Mucosa of descending colon (tissue), 3 donors: ENCODE data around the gene ZXDA. TPM values are rescaled to one million over a fixed set of nuclear protein-coding genes. Genes with fewer than 3 reads are reported as not detected.
"Not testable (repeated sequence)": the region's sequence is repeated elsewhere in the genome, so short reads cannot be mapped to it uniquely, and the experiment has no call there.

ENCODE experiments used
- ATAC-seq: fragments of 200-7000 bp; cut with Tn5 transposase; one replicate; pipeline ENCODE4 v1.9.1; 2020; ENCODE audit warnings: mild to moderate bottlenecking, moderate library complexity
- DNase-seq, 3 donors: peaks; one replicate each; pipeline ENCODE4 v3.0.0-alpha.2; 2020
- H3K36me3 ChIP-seq: fragments of 200-600 bp; one replicate; pipeline ENCODE4 v1.8.0; 2021; ENCODE audit warnings: low read depth, mild to moderate bottlenecking
- H3K4me1 ChIP-seq: fragments of 200-600 bp; one replicate; pipeline ENCODE4 v1.8.0; 2021; ENCODE audit warnings: low read depth, mild to moderate bottlenecking
- H3K4me3 ChIP-seq: fragments of 200-600 bp; one replicate; pipeline ENCODE4 v1.8.0; 2021; ENCODE audit warnings: mild to moderate bottlenecking
- H3K9me3 ChIP-seq: fragments of 200-600 bp; one replicate; pipeline ENCODE4 v1.8.0; 2021; ENCODE audit warnings: mild to moderate bottlenecking
- CTCF ChIP-seq: fragments of 200-600 bp; IDR thresholded peaks from one replicate; pipeline ENCODE4 v1.8.0; 2022; ENCODE audit warnings: antibody characterized with exemption, mild to moderate bottlenecking
- intact Hi-C, 2 donors: fragments of 100-400 bp; cut with DNase I in 1 of 2; cut with micrococcal nuclease in 1 of 2; formaldehyde crosslinking; loops; one replicate each; pipeline versions ENCODE4 v1.11.0 to v1.11.1; 2022; cut with DNase I, micrococcal nuclease
- total RNA-seq, 3 donors: library from RNA; stranded (reverse); fragmentation: NEBNext Ultra II Directional in 2 of 3; extraction: Animal tissue kit (Norgen Biotek cat#: 25700) in 2 of 3; gene quantifications; one replicate each; pipeline versions ENCODE4 v1.2.1 to v1.2.4, GENCODE V29; 2021 to 2023
- donor health status: DM: no; HTN: no; CAD: no; lungs with moderate emphysema.
- donor health status: DM: no; HTN: no; CAD: no.
- donor health status: DM: no; HTN: yes; CAD: no.

The ZXDA gene
- total RNA-seq, 3 donors from 2014 or later = 3.5 to 6.6 (median 5.5) TPM

GRCh38 chrX:57930051-57930450 is 19.8 kb upstream of the ZXDA start:
- no peaks in the 10 kb centered on the region for H3K36me3 ChIP-seq
- no peak overlapping the region for H3K4me3 ChIP-seq
- no peaks in the 10 kb centered on the region for H3K9me3 ChIP-seq
- H3K4me1 ChIP-seq = no peaks in the 10 kb centered on the region
- no peak for ATAC-seq
- no peak for TF ChIP-seq CTCF
- no peak for DNase-seq
- intact Hi-C loops = no loop called here

- H3K9me3 ChIP-seq = no peaks in the 10 kb centered on the region
- TF ChIP-seq CTCF = no peak
- DNase-seq = peak in 1 of 3 donors; percentile 7
- ATAC-seq = no peak
- intact Hi-C loops = loop anchor here in 1 of 2 donors (10.0 kb wide), 1 partner anchor 105 kb away; no protein-coding TSS in a partner anchor
- no peak overlapping the region for H3K4me3 ChIP-seq
- no peaks in the 10 kb centered on the region for H3K36me3 ChIP-seq
- H3K4me1 ChIP-seq = no peaks in the 10 kb centered on the region
Observed at GRCh38 chrX:57929373-57929772, 19.1 kb upstream of the ZXDA start.

- intact Hi-C loops = loop anchor here in 1 of 2 donors (10.0 kb wide), 1 partner anchor 101 kb away; no protein-coding TSS in a partner anchor
- ATAC-seq = no peak
- TF ChIP-seq CTCF = no peak
- Histone ChIP-seq H3K4me1 (no peaks in the 10 kb centered on the region), H3K36me3 (no peaks in the 10 kb centered on the region), H3K9me3 (no peaks in the 10 kb centered on the region), H3K4me3 (no peak overlapping the region)
- DNase-seq = no peak
Observed at GRCh38 chrX:57925806-57926205, 15.5 kb upstream of the ZXDA start.

GRCh38 chrX:57918750-57919436 is 8.6 kb upstream of the ZXDA start:
- intact Hi-C loops = loop anchor here in 1 of 2 donors (5.0 kb wide), 1 partner anchor 97 kb away; no protein-coding TSS in a partner anchor

GRCh38 chrX:57915680-57916079 is 5.4 kb upstream of the ZXDA start:
- DNase-seq (no peak), ATAC-seq (no peak)
- TF ChIP-seq CTCF = no peak
- intact Hi-C loops = loop anchor here in 1 of 2 donors (5.0 kb wide), 1 partner anchor 93 kb away; no protein-coding TSS in a partner anchor
- Histone ChIP-seq H3K9me3 (no peaks in the 10 kb centered on the region), H3K36me3 (no peaks in the 10 kb centered on the region), H3K4me3 (no peak overlapping the region), H3K4me1 (peaks cover 3% of the 10 kb centered on the region)

More at GRCh38 chrX:57918750-57919436, 8.6 kb upstream of the ZXDA start:
- Histone ChIP-seq H3K36me3 (no peaks in the 10 kb centered on the region), H3K4me3 (no peak overlapping the region), H3K9me3 (no peaks in the 10 kb centered on the region), H3K4me1 (no peaks in the 10 kb centered on the region)
- ATAC-seq (peak; percentile 78), DNase-seq (peak in 2 of 3 donors; percentile 30 to 45)
- TF ChIP-seq CTCF = no peak

- peak; percentile 39 to 64 (median 60) for DNase-seq
- intact Hi-C loops = not testable (repeated sequence)
- peak overlapping the region; percentile 19 for H3K4me3 ChIP-seq
Observed at GRCh38 chrX:57909595-57910286, 517 bp downstream of the ZXDA start.

GRCh38 chrX:57908972-57909594 is 1.2 kb downstream of the ZXDA start:
- H3K36me3 ChIP-seq, H3K4me1 ChIP-seq, H3K9me3 ChIP-seq, intact Hi-C loops, H3K4me3 ChIP-seq: not testable (repeated sequence)
- DNase-seq (peak in 1 of 3 donors; percentile 61), ATAC-seq (peak; percentile 59)

More at GRCh38 chrX:57909595-57910286, 517 bp downstream of the ZXDA start:
- H3K9me3 ChIP-seq, H3K4me1 ChIP-seq, H3K36me3 ChIP-seq: not testable (repeated sequence)
- peak; percentile 89 for ATAC-seq
